SK-N-SH (cell line): ENCODE results near the gene RNF7. TPM values are rescaled to one million over a fixed set of nuclear protein-coding genes. Genes with fewer than 3 reads are reported as not detected.
"Not testable (repeated sequence)": the region's sequence is repeated elsewhere in the genome, so short reads cannot be mapped to it uniquely, and the experiment has no call there.

ENCODE experiments used
- CTCF ChIA-PET: fragments of 300-600, 350-600 bp; formaldehyde crosslinking; extraction: SDS; loops from one replicate; lab custom pipeline; 2021; lab: Yijun Ruan, JAX
- POLR2A ChIA-PET: fragments of 350-600 bp; sonication (Branson Sonifier 250); formaldehyde crosslinking; extraction: SDS; loops from one replicate; lab custom pipeline; 2020; ENCODE audit warnings: antibody characterized with exemption, inconsistent platforms; lab: Yijun Ruan, JAX
- DNase-seq: peaks from one replicate; pipeline ENCODE4 v3.0.0; 2012
- H2AFZ ChIP-seq: fragments of 200-600 bp; sonication (generic); 2 replicates; pipeline ENCODE4 v1.8.1; 2016; ENCODE audit warnings: antibody characterized with exemption, mild to moderate bottlenecking, low read depth
- H3F3A ChIP-seq: fragments of 200-600 bp; sonication (generic); replicated peaks from 2 replicates; pipeline ENCODE3; 2016; ENCODE audit warnings: antibody characterized with exemption, mild to moderate bottlenecking; ENCODE audit not compliant: insufficient read depth
- H3K27ac ChIP-seq, 2 experiments: fragments of 200-500 bp in 1 of 2; fragments of 200-600 bp in 1 of 2; sonication (Bioruptor generic) in 1 of 2; sonication (generic), shearing (Covaris generic) in 1 of 2; 2 replicates each; pipeline versions ENCODE4 v1.5.1 to v1.6.1; 2014 to 2016; ENCODE audit warnings: low read depth in 2 of 2, inconsistent platforms in 1 of 2, low read length in 1 of 2, mild to moderate bottlenecking in 1 of 2, mixed read lengths in 1 of 2
- H3K27me3 ChIP-seq: fragments of 200-600 bp; sonication (generic), shearing (Covaris generic); 2 replicates; pipeline ENCODE4 v1.6.1; 2016; ENCODE audit warnings: mixed run types; ENCODE audit not compliant: insufficient read depth
- H3K36me3 ChIP-seq, 2 experiments: fragments of 200-500 bp in 1 of 2; fragments of 200-600 bp in 1 of 2; sonication (Bioruptor generic) in 1 of 2; sonication (generic) in 1 of 2; replicated peaks in 1 of 2; 2 replicates each; pipeline versions ENCODE3 to v1.5.1; 2014 to 2016; ENCODE audit warnings: low read length in 1 of 2, mild to moderate bottlenecking in 1 of 2; ENCODE audit not compliant: insufficient read depth in 2 of 2, control insufficient read depth in 1 of 2
- H3K4me1 ChIP-seq, 2 experiments: fragments of 200-500 bp in 1 of 2; fragments of 200-600 bp in 1 of 2; sonication (Bioruptor generic) in 1 of 2; sonication (generic), shearing (Covaris generic) in 1 of 2; 2 replicates each; pipeline versions ENCODE4 v1.5.1 to v1.6.1; 2014 to 2016; ENCODE audit warnings: low read depth in 1 of 2, low read length in 1 of 2, mixed run types in 1 of 2; ENCODE audit not compliant: insufficient read depth in 2 of 2, control insufficient read depth in 1 of 2
- H3K4me2 ChIP-seq: fragments of 200-600 bp; sonication (generic), shearing (Covaris generic); 2 replicates; pipeline ENCODE4 v1.6.1; 2017; ENCODE audit warnings: mixed run types
- H3K4me3 ChIP-seq, 2 experiments: fragments of 200-500 bp in 1 of 2; fragments of 200-600 bp in 1 of 2; sonication (Bioruptor generic) in 1 of 2; sonication (generic), shearing (Covaris generic) in 1 of 2; 2 replicates each; pipeline versions ENCODE4 v1.5.1 to v1.8.1; 2014 to 2016; ENCODE audit warnings: low read depth in 2 of 2, inconsistent platforms in 1 of 2, low read length in 1 of 2, mild to moderate bottlenecking in 1 of 2, mixed read lengths in 1 of 2, moderate library complexity in 1 of 2
- H3K79me2 ChIP-seq: fragments of 200-600 bp; sonication (generic); 2 replicates; pipeline ENCODE4 v1.8.1; 2017; ENCODE audit warnings: mild to moderate bottlenecking; ENCODE audit not compliant: insufficient read depth
- H3K9ac ChIP-seq: fragments of 200-600 bp; sonication (generic); 2 replicates; pipeline ENCODE4 v1.6.1; 2017; ENCODE audit warnings: mixed run types
- H3K9me2 ChIP-seq: fragments of 200-600 bp; sonication (generic); 2 replicates; pipeline ENCODE4 v1.6.1; 2017; ENCODE audit warnings: mixed run types
- H3K9me3 ChIP-seq: fragments of 200-600 bp; sonication (generic); 2 replicates; pipeline ENCODE4 v1.6.1; 2017; ENCODE audit warnings: mixed run types, mild to moderate bottlenecking, moderate library complexity
- H4K20me1 ChIP-seq: fragments of 200-600 bp; sonication (generic); 2 replicates; pipeline ENCODE4 v1.6.1; 2017; ENCODE audit warnings: mild to moderate bottlenecking, mixed run types; ENCODE audit not compliant: insufficient read depth
- ELF1 ChIP-seq: IDR thresholded peaks from 2 replicates; pipeline ENCODE4 v1.4.0; 2012
- EP300 ChIP-seq, 2 experiments: IDR thresholded peaks; 2 replicates each; pipeline versions ENCODE4 v1.4.0 to v1.6.1; 2012; ENCODE audit warnings: borderline replicate concordance in 1 of 2, low read depth in 1 of 2, low read length in 1 of 2
- FOSL2 ChIP-seq: IDR thresholded peaks from 2 replicates; pipeline ENCODE4 v1.4.0; 2012; ENCODE audit warnings: low read depth, mild to moderate bottlenecking, moderate library complexity, borderline replicate concordance
- GABPA ChIP-seq: IDR thresholded peaks from 2 replicates; pipeline ENCODE4 v1.4.0; 2012; ENCODE audit warnings: low read depth, mild to moderate bottlenecking
- GATA2 ChIP-seq: sonication (generic); formaldehyde crosslinking; IDR thresholded peaks from 2 replicates; pipeline ENCODE4 v1.5.0; 2020; ENCODE audit warnings: mild to moderate bottlenecking, missing genetic modification reagents
- IRF3 ChIP-seq: fragments of 150-350 bp; IDR thresholded peaks from 2 replicates; pipeline ENCODE4 v1.6.1; 2016; ENCODE audit warnings: mild to moderate bottlenecking, low read depth, low read length
- NFIC ChIP-seq: IDR thresholded peaks from 2 replicates; pipeline ENCODE4 v1.4.0; 2012; ENCODE audit warnings: borderline replicate concordance
- NRF1 ChIP-seq: IDR thresholded peaks from 2 replicates; pipeline ENCODE4 v1.6.1; 2012; ENCODE audit warnings: low read depth, mild to moderate bottlenecking, low read length
- PBX3 ChIP-seq: IDR thresholded peaks from 2 replicates; pipeline ENCODE4; 2012
- RAD21 ChIP-seq: IDR thresholded peaks from 2 replicates; pipeline ENCODE4 v1.6.1; 2012; ENCODE audit warnings: mild to moderate bottlenecking, low read length
- RCOR1 ChIP-seq: fragments of 150-350 bp; IDR thresholded peaks from 2 replicates; pipeline ENCODE4 v1.6.1; 2017; ENCODE audit warnings: antibody characterized with exemption, low read length
- RFX5 ChIP-seq: IDR thresholded peaks from 2 replicates; pipeline ENCODE4 v1.6.1; 2012; ENCODE audit warnings: mild to moderate bottlenecking, improper control_type of control experiment, low read length
- RXRA ChIP-seq: IDR thresholded peaks from 2 replicates; pipeline ENCODE4 v1.4.0; 2012; ENCODE audit warnings: low read depth, mild to moderate bottlenecking, borderline replicate concordance
- SIN3A ChIP-seq: IDR thresholded peaks from 2 replicates; pipeline ENCODE4 v1.6.1; 2012; ENCODE audit warnings: low read depth, mild to moderate bottlenecking, low read length, moderate library complexity, borderline replicate concordance
- SMC3 ChIP-seq: IDR thresholded peaks from 2 replicates; pipeline ENCODE4 v1.6.1; 2012; ENCODE audit warnings: low read depth, low read length, improper control_type of control experiment
- TAF1 ChIP-seq: IDR thresholded peaks from 2 replicates; pipeline ENCODE4 v1.6.1; 2012; ENCODE audit warnings: low read depth, mild to moderate bottlenecking, low read length, moderate library complexity, borderline replicate concordance
- TCF12 ChIP-seq: IDR thresholded peaks from 2 replicates; pipeline ENCODE4 v1.4.0; 2012
- TEAD4 ChIP-seq: IDR thresholded peaks from 2 replicates; pipeline ENCODE4 v1.4.0; 2012; ENCODE audit warnings: mild to moderate bottlenecking, borderline replicate concordance; ENCODE audit not compliant: insufficient read depth
- YY1 ChIP-seq: IDR thresholded peaks from 2 replicates; pipeline ENCODE4 v1.4.0; 2012; ENCODE audit warnings: low read depth, mild to moderate bottlenecking
- WGBS: methylation state at CpG from one replicate; pipeline ENCODE4 v1.1.6; 2017; ENCODE audit warnings: low lambda C conversion rate; 5-methylcytosine and 5-hydroxymethylcytosine counted together
- polyA plus RNA-seq, 3 experiments: library from polyadenylated mRNA; depleted of rRNA; stranded (reverse); fragments of >200 nt; gene quantifications; 2 replicates each; pipeline ENCODE4 v1.2.3, GENCODE V29; 2012
- TF ChIP-seq, protein P1 (sequence below): IDR thresholded peaks from 2 replicates; pipeline ENCODE4 v1.4.0; 2012; ENCODE audit warnings: low read depth, borderline replicate concordance

Gene RNF7
- polyA plus RNA-seq, 1 of the 3 experiments (the other 2 are of a cell fraction): 77.1 TPM

- TF ChIP-seq, protein P1, sequence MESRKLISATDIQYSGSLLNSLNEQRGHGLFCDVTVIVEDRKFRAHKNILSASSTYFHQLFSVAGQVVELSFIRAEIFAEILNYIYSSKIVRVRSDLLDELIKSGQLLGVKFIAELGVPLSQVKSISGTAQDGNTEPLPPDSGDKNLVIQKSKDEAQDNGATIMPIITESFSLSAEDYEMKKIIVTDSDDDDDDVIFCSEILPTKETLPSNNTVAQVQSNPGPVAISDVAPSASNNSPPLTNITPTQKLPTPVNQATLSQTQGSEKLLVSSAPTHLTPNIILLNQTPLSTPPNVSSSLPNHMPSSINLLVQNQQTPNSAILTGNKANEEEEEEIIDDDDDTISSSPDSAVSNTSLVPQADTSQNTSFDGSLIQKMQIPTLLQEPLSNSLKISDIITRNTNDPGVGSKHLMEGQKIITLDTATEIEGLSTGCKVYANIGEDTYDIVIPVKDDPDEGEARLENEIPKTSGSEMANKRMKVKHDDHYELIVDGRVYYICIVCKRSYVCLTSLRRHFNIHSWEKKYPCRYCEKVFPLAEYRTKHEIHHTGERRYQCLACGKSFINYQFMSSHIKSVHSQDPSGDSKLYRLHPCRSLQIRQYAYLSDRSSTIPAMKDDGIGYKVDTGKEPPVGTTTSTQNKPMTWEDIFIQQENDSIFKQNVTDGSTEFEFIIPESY: no peak
- TF ChIP-seq ELF1 (no peak), NFIC (no peak)
Measured at GRCh38 chr3:141699324-141699723, 38.8 kb upstream of the RNF7 start (continued).

DNA sequence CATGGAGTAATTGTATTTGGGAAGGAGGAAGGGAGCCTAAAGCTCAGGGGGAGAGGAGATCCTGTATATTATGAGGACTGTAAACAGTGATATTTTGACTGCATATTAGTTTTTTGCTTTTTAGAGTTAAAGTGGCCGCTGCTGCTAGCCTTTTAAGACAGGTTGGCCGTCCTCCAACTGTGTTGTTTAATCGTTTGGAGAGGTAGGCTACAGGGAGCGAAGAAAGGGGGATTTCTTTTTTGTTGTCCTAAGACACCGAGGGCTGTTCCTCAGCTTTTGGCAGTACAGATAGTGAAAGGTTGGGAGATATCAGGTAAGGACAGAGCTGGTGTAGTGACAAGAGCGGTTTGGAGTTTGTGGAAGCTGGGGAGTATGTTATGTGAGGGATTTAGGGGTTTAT lies 38.2 kb upstream of the RNF7 start:
- Histone ChIP-seq H3K4me1 (no peaks in the 10 kb centered on the region), H4K20me1 (no peaks in the 10 kb centered on the region), H3K9ac (no peak overlapping the region), H3K9me2 (no peaks in the 10 kb centered on the region), H3K4me2 (no peak overlapping the region), H2AFZ (0 out of 2 replicates have a peak overlapping the region, but pooled peaks have one; percentile 37), H3K4me3 (no peak overlapping the region), H3K9me3 (no peaks in the 10 kb centered on the region), H3K27ac (no peak overlapping the region), H3K79me2 (no peaks in the 10 kb centered on the region), H3F3A (no peaks in the 10 kb centered on the region), H3K36me3 (no peaks in the 10 kb centered on the region), H3K27me3 (no peaks in the 10 kb centered on the region)
- no peak for DNase-seq
- ChIA-PET POLR2A (no interaction called here), CTCF (no interaction called here)
- 67% methylated on average over 6 of the region's 6 CpGs for WGBS
- TF ChIP-seq ELF1: no peak
- TF ChIP-seq RFX5: no peak
- TF ChIP-seq SMC3: no peak
- TF ChIP-seq NFIC: no peak
- TF ChIP-seq FOSL2: no peak
- no peak for TF ChIP-seq GATA2
- TF ChIP-seq EP300 (IDR thresholded peaks at IDR 0.05; ENCODE audit: borderline replicate concordance in 1 of 2, low read depth in 1 of 2, low read length in 1 of 2): no peak
- TF ChIP-seq NRF1: no peak
- TF ChIP-seq RAD21: no peak
- no peak for TF ChIP-seq TEAD4
- TF ChIP-seq GABPA: no peak
- TF ChIP-seq IRF3: no peak
- TF ChIP-seq RCOR1: no peak
- TF ChIP-seq TCF12: no peak
- no peak for TF ChIP-seq SIN3A
- no peak for TF ChIP-seq PBX3
- TF ChIP-seq TAF1: no peak
- TF ChIP-seq RXRA: no peak
- TF ChIP-seq YY1: no peak

DNA sequence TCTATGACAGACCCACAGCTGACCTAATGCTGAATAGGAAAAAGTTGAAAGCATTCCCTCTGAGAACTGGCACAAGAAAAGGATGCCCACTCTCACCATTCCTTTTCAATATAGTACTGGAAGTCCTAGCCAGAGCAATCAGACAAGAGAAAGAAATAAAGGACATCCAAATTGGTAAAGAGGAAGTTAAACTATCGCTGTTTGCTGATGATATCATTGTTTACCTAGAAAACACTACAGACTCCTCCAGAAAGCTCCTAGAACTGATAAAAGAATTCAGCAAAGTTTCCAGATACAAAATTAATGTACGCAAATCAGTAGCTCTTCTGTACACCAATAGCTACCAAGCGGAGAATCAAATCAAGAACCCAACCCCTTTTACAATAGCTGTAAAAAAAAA lies 34.7 kb upstream of the RNF7 start:
- peaks cover 0 to 11% of the 10 kb centered on the region in 2 experiments; a peak in 3 of 4 replicates for H3K4me1 ChIP-seq
- H3K4me2 ChIP-seq, H3K9me3 ChIP-seq, H3K36me3 ChIP-seq, H2AFZ ChIP-seq, H3K79me2 ChIP-seq, H4K20me1 ChIP-seq, H3K4me3 ChIP-seq, H3K9ac ChIP-seq, POLR2A ChIA-PET, H3K27me3 ChIP-seq, CTCF ChIA-PET, H3K27ac ChIP-seq, H3F3A ChIP-seq, DNase-seq, H3K9me2 ChIP-seq: not testable (repeated sequence)
- 83% methylated on average over 3 of the region's 3 CpGs for WGBS
